Dendritic cell treated with granulocyte-macrophage colony-stimulating factor and Interleukin-4, amounts not matched to agents 40 ng/mL and 50 ng/mL, for 4 days (primary cell): ENCODE measurements around the gene ERICH2.
"Not testable (repeated sequence)": the region's sequence is repeated elsewhere in the genome, so short reads cannot be mapped to it uniquely, and the experiment has no call there.

ENCODE experiments used
- H3K27ac Mint-ChIP-seq: one replicate; pipeline ENCODE4 v1.8.0; 2022; ENCODE audit warnings: mild to moderate bottlenecking, mixed read lengths
- H3K27me3 Mint-ChIP-seq: one replicate; pipeline ENCODE4 v1.8.0; 2022; ENCODE audit warnings: mild to moderate bottlenecking, mixed read lengths
- H3K36me3 Mint-ChIP-seq: one replicate; pipeline ENCODE4 v1.8.0; 2022; ENCODE audit warnings: low read depth, mixed read lengths
- H3K4me1 Mint-ChIP-seq: one replicate; pipeline ENCODE4 v1.8.0; 2022; ENCODE audit warnings: low read depth, mixed read lengths
- H3K4me3 Mint-ChIP-seq: one replicate; pipeline ENCODE4 v1.8.0; 2022; ENCODE audit warnings: mild to moderate bottlenecking, moderate library complexity, mixed read lengths
- H3K9me3 Mint-ChIP-seq: one replicate; pipeline ENCODE4 v1.8.0; 2022; ENCODE audit warnings: mixed read lengths
- intact Hi-C: fragments of 100-400 bp; cut with micrococcal nuclease; formaldehyde crosslinking; loops from one replicate; pipeline ENCODE4 v1.15.0; 2022

The ERICH2 gene

GRCh38 chr2:170770008-170770605 is at the start of gene ERICH2:
Gene ERICH2, plus strand, starts transcription at chr2:170770378. Its CDS starts 304 bp downstream, at chr2:170770682.
- H3K9me3 Mint-ChIP-seq = no peaks in the 10 kb centered on the region
- peaks cover 14% of the 10 kb centered on the region for H3K4me1 Mint-ChIP-seq
- H3K36me3 Mint-ChIP-seq = peaks cover 7% of the 10 kb centered on the region
- intact Hi-C loops = no loop called here
- H3K27ac Mint-ChIP-seq = no peak within 1 kb of the TSS
- peaks cover 57% of the 10 kb centered on the region for H3K27me3 Mint-ChIP-seq
- H3K4me3 Mint-ChIP-seq = peak within 1 kb of the TSS; percentile 85

- intact Hi-C loops = no loop called here
Measured at GRCh38 chr2:170721678-170722077, 48.5 kb upstream of the ERICH2 start.

GRCh38 chr2:170722301-170722700 is 47.9 kb upstream of the ERICH2 start:
- H3K4me1 Mint-ChIP-seq = peaks cover 8% of the 10 kb centered on the region
- H3K27me3 Mint-ChIP-seq = peaks cover 66% of the 10 kb centered on the region
- no peaks in the 10 kb centered on the region for H3K36me3 Mint-ChIP-seq
- H3K9me3 Mint-ChIP-seq = no peaks in the 10 kb centered on the region
- no peak overlapping the region for H3K27ac Mint-ChIP-seq
- H3K4me3 Mint-ChIP-seq = no peak overlapping the region
- intact Hi-C loops = no loop called here

More at GRCh38 chr2:170721678-170722077, 48.5 kb upstream of the ERICH2 start:
- no peak overlapping the region for H3K27ac Mint-ChIP-seq
- H3K9me3 Mint-ChIP-seq = no peaks in the 10 kb centered on the region
- H3K4me1 Mint-ChIP-seq = peaks cover 12% of the 10 kb centered on the region
- no peak overlapping the region for H3K4me3 Mint-ChIP-seq
- no peaks in the 10 kb centered on the region for H3K36me3 Mint-ChIP-seq
- H3K27me3 Mint-ChIP-seq = peaks cover 70% of the 10 kb centered on the region

GRCh38 chr2:170723446-170723958 is 46.7 kb upstream of the ERICH2 start:
- Mint-ChIP-seq H3K27me3 (peaks cover 62% of the 10 kb centered on the region), H3K36me3 (no peaks in the 10 kb centered on the region), H3K4me3 (no peak overlapping the region), H3K4me1 (no peaks in the 10 kb centered on the region), H3K27ac (no peak overlapping the region), H3K9me3 (no peaks in the 10 kb centered on the region)
- intact Hi-C loops = no loop called here

GRCh38 chr2:170733798-170734600 is 36.2 kb upstream of the ERICH2 start:
- intact Hi-C loops = no loop called here
- Mint-ChIP-seq H3K27ac (no peak overlapping the region), H3K36me3 (no peaks in the 10 kb centered on the region), H3K9me3 (no peaks in the 10 kb centered on the region), H3K27me3 (peaks cover 29% of the 10 kb centered on the region), H3K4me1 (peaks cover 14% of the 10 kb centered on the region), H3K4me3 (no peak overlapping the region)

GRCh38 chr2:170734601-170735000 is 35.6 kb upstream of the ERICH2 start:
- peaks cover 26% of the 10 kb centered on the region for H3K27me3 Mint-ChIP-seq
- H3K36me3 Mint-ChIP-seq, H3K9me3 Mint-ChIP-seq, H3K4me3 Mint-ChIP-seq, H3K27ac Mint-ChIP-seq, intact Hi-C loops: not testable (repeated sequence)
- peaks cover 14% of the 10 kb centered on the region for H3K4me1 Mint-ChIP-seq

- intact Hi-C loops = no loop called here
- H3K36me3 Mint-ChIP-seq = no peaks in the 10 kb centered on the region
- H3K27ac Mint-ChIP-seq = no peak overlapping the region
- no peak overlapping the region for H3K4me3 Mint-ChIP-seq
- H3K9me3 Mint-ChIP-seq = no peaks in the 10 kb centered on the region
- peaks cover 14% of the 10 kb centered on the region for H3K4me1 Mint-ChIP-seq
- peaks cover 11% of the 10 kb centered on the region for H3K27me3 Mint-ChIP-seq
Measured at GRCh38 chr2:170736628-170737027, 33.5 kb upstream of the ERICH2 start.

GRCh38 chr2:170737406-170737805 is 32.8 kb upstream of the ERICH2 start:
- Mint-ChIP-seq H3K9me3 (no peaks in the 10 kb centered on the region), H3K27ac (no peak overlapping the region), H3K4me3 (no peak overlapping the region), H3K4me1 (peaks cover 14% of the 10 kb centered on the region), H3K27me3 (peaks cover 8% of the 10 kb centered on the region), H3K36me3 (no peaks in the 10 kb centered on the region)
- intact Hi-C loops = no loop called here

- no peak overlapping the region for H3K27ac Mint-ChIP-seq
- peaks cover 5% of the 10 kb centered on the region for H3K27me3 Mint-ChIP-seq
- H3K4me3 Mint-ChIP-seq = no peak overlapping the region
- H3K9me3 Mint-ChIP-seq = no peaks in the 10 kb centered on the region
- H3K4me1 Mint-ChIP-seq = peaks cover 14% of the 10 kb centered on the region
- intact Hi-C loops = no loop called here
- no peaks in the 10 kb centered on the region for H3K36me3 Mint-ChIP-seq
Measured at GRCh38 chr2:170737821-170738220, 32.4 kb upstream of the ERICH2 start.

- intact Hi-C loops = no loop called here
- no peaks in the 10 kb centered on the region for H3K9me3 Mint-ChIP-seq
Measured at GRCh38 chr2:170739048-170739447, 31.1 kb upstream of the ERICH2 start.

GRCh38 chr2:170739507-170740046 is 30.6 kb upstream of the ERICH2 start:
- peaks cover under 1% of the 10 kb centered on the region for H3K27me3 Mint-ChIP-seq
- H3K36me3 Mint-ChIP-seq = no peaks in the 10 kb centered on the region
- no peak overlapping the region for H3K27ac Mint-ChIP-seq
- H3K4me3 Mint-ChIP-seq = no peak overlapping the region
- intact Hi-C loops = no loop called here
- H3K4me1 Mint-ChIP-seq = peaks cover 22% of the 10 kb centered on the region
- H3K9me3 Mint-ChIP-seq = no peaks in the 10 kb centered on the region

More at GRCh38 chr2:170739048-170739447, 31.1 kb upstream of the ERICH2 start:
- H3K4me1 Mint-ChIP-seq = peaks cover 16% of the 10 kb centered on the region
- H3K4me3 Mint-ChIP-seq = no peak overlapping the region
- no peaks in the 10 kb centered on the region for H3K36me3 Mint-ChIP-seq
- no peak overlapping the region for H3K27ac Mint-ChIP-seq
- peaks cover 2% of the 10 kb centered on the region for H3K27me3 Mint-ChIP-seq

GRCh38 chr2:170740660-170741059 is 29.5 kb upstream of the ERICH2 start:
- H3K27me3 Mint-ChIP-seq = no peaks in the 10 kb centered on the region
- H3K27ac Mint-ChIP-seq = no peak overlapping the region
- H3K9me3 Mint-ChIP-seq = no peaks in the 10 kb centered on the region
- no peaks in the 10 kb centered on the region for H3K36me3 Mint-ChIP-seq
- peaks cover 27% of the 10 kb centered on the region for H3K4me1 Mint-ChIP-seq
- intact Hi-C loops = no loop called here
- no peak overlapping the region for H3K4me3 Mint-ChIP-seq

- H3K9me3 Mint-ChIP-seq = no peaks in the 10 kb centered on the region
- no peaks in the 10 kb centered on the region for H3K27me3 Mint-ChIP-seq
- H3K36me3 Mint-ChIP-seq = no peaks in the 10 kb centered on the region
- intact Hi-C loops = no loop called here
- H3K27ac Mint-ChIP-seq = no peak overlapping the region
- peaks cover 17% of the 10 kb centered on the region for H3K4me1 Mint-ChIP-seq
- no peak overlapping the region for H3K4me3 Mint-ChIP-seq
Measured at GRCh38 chr2:170742000-170742399, 28.2 kb upstream of the ERICH2 start.

GRCh38 chr2:170742896-170743529 is 27.2 kb upstream of the ERICH2 start:
- Mint-ChIP-seq H3K36me3 (no peaks in the 10 kb centered on the region), H3K9me3 (no peaks in the 10 kb centered on the region), H3K27me3 (peaks cover 5% of the 10 kb centered on the region), H3K27ac (no peak overlapping the region), H3K4me3 (no peak overlapping the region), H3K4me1 (peaks cover 21% of the 10 kb centered on the region)
- intact Hi-C loops = no loop called here
